Adipose tissue (tissue), 3 donors: Measurements from ENCODE around the gene CAPN12. TPM values are rescaled to one million over a fixed set of nuclear protein-coding genes. Genes with fewer than 3 reads are reported as not detected.

Experiments
- H3K27ac ChIP-seq: one replicate; pipeline ENCODE4 v1.5.1; 2013; ENCODE audit warnings: low read depth, low read length
- WGBS, 3 donors: extraction: QIAGEN DNeasy Blood & Tissue Kit; methylation state at CpG; one replicate each; pipeline ENCODE4 v1.1.7; 2013; 5-methylcytosine and 5-hydroxymethylcytosine counted together
- polyA plus RNA-seq, 3 donors: library from polyadenylated mRNA; stranded (reverse); fragments of 200-250 nt; gene quantifications; one replicate each; pipeline ENCODE4 v1.2.3, GENCODE V29; 2013
- donor health status: healthy with polysubstance abuse.
- donor health status: Bipolar disorder and iron deficiency.
- donor health status: healthy.

The CAPN12 gene
- polyA plus RNA-seq, 3 donors: 1.6 to 4.3 (median 3.1) TPM

GRCh38 chr19:38721496-38721895 lies 22.8 kb downstream of the CAPN12 start:
- WGBS, 3 donors: 88 to 94% (median 90%) methylated on average over 20 of the region's 20 CpGs
- H3K27ac ChIP-seq: no peak overlapping the region

DNA sequence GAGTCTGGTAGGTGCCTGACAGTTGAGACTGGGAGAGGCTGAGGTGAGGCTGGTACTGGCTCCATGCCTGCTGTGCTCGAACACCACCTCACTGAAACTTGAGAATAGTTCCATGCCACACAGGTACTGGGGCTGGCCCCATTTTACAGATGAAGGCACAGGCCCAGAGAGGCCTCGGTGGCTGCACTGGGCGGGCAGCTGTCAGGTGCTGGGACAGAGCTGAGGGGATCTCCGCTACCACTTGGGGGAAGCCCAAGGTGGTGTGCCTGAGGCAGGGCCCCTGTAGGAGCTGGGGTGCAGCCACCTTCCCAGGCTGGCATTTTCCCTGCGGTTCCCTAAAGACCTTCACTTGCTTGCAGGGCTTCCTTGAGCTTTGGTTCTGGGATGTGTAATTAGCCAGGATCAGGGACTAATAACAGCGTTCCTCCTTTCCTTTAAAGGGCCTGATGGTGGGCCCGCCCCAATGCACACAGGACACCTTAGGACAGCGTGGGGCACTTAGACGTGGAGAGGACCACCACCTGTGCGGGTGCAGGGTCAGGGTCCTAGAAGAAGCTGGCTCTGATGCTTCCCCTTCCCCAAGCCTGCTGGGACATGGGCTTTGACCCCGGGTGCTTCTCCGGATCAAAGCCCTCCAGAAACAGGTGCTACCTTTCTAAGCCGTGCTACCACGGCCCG lies 23.6 kb downstream of the CAPN12 start:
- no peak overlapping the region for H3K27ac ChIP-seq
- 93 to 96% (median 94%) methylated on average over 15 of the region's 15 CpGs for WGBS, 3 donors

DNA sequence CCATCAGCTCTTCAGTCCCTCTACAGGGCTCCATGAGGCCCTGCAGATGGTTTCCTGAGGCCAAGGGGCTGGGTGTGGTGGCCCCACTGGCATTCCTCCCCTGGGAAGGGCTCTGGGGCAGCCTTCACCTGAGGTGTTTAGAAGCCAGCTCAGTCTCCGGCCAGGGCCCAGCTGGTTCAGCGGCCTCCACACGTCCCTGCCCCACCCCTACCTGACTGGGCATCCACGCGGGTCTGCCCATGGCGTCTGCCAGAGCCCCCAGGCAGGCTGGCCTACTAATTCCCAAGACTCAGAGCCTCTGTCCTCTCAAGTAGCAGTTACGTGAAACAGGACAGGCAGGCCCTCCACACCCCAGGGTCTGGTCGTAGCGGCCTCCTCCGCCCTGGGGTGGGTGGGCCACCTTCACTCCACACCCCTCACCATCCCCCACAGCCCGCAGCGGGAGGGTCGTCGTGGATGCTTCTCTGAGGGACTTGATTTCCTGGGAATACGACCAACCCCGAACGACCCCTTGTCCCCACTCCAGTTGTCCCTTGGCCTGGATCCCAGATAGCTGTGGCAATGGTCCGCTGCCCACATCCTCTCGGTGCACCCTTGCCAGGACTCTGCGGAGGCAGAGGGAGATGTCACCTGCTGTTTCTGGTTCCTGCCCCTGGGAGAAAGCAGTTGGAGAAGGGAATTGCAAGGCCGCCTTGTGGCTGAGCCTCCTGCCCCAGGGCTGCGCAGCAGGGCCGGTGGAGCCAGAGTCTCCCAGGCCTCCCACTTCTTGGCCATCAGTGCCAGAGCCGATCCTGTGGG lies 24.3 kb downstream of the CAPN12 start:
- H3K27ac ChIP-seq: no peak overlapping the region
- WGBS, 3 donors: 69 to 78% (median 75%) methylated on average over 23 to 24 of the region's 24 CpGs

DNA sequence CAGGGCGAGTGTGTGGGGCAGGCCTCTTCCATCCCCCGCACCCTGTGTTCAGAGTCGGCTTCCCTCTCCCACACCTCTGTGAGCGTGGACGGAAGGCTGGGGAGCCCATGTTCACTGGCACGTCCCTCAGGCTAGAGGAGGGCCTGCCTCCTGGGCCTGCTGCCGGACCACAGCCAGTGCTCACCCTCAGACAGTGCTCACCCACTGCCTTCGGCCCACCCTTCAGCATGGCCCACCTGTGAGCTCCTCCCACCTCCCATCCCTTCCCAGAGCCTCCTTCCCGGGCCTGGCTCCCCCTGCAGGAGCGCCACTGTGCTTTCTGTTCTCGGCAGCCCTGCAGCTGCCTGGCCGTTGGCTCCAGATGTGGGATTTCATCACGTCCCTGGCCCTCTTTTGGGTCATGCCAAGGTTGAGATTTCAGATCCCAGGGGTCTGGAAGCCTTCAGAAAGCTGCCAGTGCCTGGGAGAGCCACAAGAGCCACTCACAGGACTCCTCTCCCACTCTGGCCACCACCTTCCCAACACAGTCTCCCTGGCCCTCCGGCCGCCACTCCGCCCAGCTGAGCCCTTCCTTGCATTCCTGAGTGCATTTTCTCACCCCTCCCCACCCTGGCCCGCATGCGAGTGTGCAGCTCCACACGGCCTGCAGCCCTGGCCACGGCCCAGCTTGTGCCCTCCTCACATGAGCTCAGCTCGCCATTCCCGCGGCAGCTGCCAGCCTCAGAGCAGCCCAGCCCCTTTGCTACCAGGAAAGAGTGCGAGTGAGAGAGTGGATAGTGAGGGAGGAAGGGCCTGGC lies 25.3 kb downstream of the CAPN12 start:
- H3K27ac ChIP-seq: no peak overlapping the region
- WGBS, 3 donors: 67 to 73% (median 72%) methylated on average over 24 of the region's 24 CpGs

DNA sequence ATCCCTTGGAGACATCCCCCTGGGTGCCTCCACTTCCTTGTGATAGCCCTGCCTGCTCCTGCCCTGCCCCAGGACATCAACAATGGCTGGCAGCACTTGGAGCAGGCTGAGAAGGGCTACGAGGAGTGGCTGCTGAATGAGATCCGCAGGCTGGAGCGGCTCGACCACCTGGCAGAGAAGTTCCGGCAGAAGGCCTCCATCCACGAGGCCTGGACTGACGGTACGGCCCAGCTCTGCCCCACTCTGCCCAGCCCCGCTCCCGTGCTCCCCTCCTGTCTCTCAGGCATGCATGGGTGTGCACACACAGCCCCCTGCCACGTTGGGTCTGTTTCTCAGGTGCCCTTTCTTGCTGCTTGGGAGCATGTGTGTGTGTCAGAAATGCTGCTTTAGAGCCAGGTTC lies 26.4 kb downstream of the CAPN12 start:
- no peak overlapping the region for H3K27ac ChIP-seq
- 93 to 96% (median 94%) methylated on average over 11 of the region's 11 CpGs for whole genome bisulfite sequencing, 3 donors

DNA sequence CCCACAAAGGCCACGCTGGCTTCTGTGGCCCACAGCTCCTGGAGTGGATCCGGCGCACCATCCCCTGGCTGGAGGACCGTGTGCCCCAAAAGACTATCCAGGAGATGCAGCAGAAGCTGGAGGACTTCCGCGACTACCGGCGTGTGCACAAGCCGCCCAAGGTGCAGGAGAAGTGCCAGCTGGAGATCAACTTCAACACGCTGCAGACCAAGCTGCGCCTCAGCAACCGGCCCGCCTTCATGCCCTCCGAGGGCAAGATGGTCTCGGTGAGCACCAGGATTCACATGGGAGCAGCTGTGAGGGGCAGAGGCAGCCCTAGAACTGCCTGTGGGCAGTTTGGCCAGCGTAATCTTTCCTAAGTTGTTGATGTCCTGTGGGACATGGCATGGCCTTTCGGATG lies 27.2 kb downstream of the CAPN12 start:
- H3K27ac ChIP-seq: no peak overlapping the region
- 95 to 97% (median 96%) methylated on average over 17 of the region's 17 CpGs for WGBS, 3 donors

DNA sequence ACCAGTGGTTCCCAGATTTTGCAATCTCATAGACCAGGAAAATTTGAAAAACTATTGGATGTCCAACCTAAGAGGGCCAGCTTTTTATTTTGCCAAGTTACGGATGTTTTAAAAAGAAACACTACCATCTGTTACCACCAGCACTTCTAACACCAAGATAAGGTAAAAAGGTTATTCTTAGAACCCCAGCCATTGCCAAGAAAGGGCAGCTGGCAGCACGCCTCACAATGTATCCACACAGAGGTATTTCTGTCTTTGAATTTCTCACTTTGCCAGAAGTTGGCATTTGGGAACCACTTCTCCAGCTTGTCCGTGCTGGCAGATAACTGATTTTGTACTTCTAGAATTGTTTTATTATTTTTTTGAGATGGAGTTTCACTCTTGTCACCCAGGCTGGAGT lies 28.7 kb downstream of the CAPN12 start:
- no peak overlapping the region for H3K27ac ChIP-seq
- 28 to 83% (median 82%) methylated on average over 3 of the region's 3 CpGs for WGBS, 3 donors

- H3K27ac ChIP-seq: no peak overlapping the region
- WGBS, 3 donors: 44 to 88% (median 83%) methylated on average over 14 of the region's 14 CpGs
Observed at GRCh38 chr19:38714354-38714778, 29.9 kb downstream of the CAPN12 start.

GRCh38 chr19:38713865-38714264 lies 30.4 kb downstream of the CAPN12 start:
- WGBS, 3 donors: 85 to 91% (median 89%) methylated on average over 14 of the region's 14 CpGs
- H3K27ac ChIP-seq: no peak overlapping the region

GRCh38 chr19:38713227-38713649 lies 31.0 kb downstream of the CAPN12 start:
- H3K27ac ChIP-seq: no peak overlapping the region
- WGBS, 3 donors: 34 to 65% (median 42%) methylated on average over 17 to 19 of the region's 19 CpGs

GRCh38 chr19:38712161-38712748 lies 32.0 kb downstream of the CAPN12 start:
- no peak overlapping the region for H3K27ac ChIP-seq
- 83 to 92% (median 85%) methylated on average over 15 of the region's 15 CpGs for WGBS, 3 donors

DNA sequence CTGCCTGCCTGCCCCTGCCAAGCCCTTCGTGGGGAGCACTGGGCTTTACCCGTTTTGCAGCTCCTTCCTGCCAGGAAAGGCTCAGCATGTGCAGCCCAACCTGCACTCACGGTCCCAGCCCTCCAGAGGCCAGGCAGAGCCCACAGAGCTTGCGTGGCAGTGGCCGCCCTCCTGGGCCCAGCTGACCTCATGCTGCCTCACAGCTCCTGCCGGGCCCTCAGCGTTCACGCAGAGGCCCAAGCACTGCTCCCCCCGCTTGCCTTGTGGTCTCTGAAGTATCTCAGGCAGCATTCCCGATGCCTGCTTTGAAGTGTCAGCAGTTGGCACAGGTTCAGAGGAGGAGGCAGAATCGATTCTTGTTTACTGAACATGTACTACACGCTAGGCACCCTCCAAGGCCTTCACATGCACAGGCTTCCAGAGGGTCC lies 32.5 kb downstream of the CAPN12 start:
- H3K27ac ChIP-seq: peak overlapping the region; percentile 1
- WGBS, 3 donors: 30 to 58% (median 49%) methylated on average over 12 of the region's 12 CpGs

GRCh38 chr19:38710928-38711725 lies 33.1 kb downstream of the CAPN12 start:
- no peak overlapping the region for H3K27ac ChIP-seq
- WGBS, 3 donors: 69 to 80% (median 77%) methylated on average over 25 of the region's 25 CpGs

- H3K27ac ChIP-seq: no peak overlapping the region
- WGBS, 3 donors: 80 to 84% (median 82%) methylated on average over 2 of the region's 2 CpGs
Observed at GRCh38 chr19:38710416-38710702, 33.9 kb downstream of the CAPN12 start.

GRCh38 chr19:38709671-38710415 lies 34.4 kb downstream of the CAPN12 start:
- WGBS, 3 donors: 66 to 77% (median 73%) methylated on average over 27 of the region's 27 CpGs

GRCh38 chr19:38709119-38709518 lies 35.2 kb downstream of the CAPN12 start:
- H3K27ac ChIP-seq: no peak overlapping the region
- 91 to 92% (median 92%) methylated on average over 10 of the region's 10 CpGs for WGBS, 3 donors

More at GRCh38 chr19:38709671-38710415, 34.4 kb downstream of the CAPN12 start:
- H3K27ac ChIP-seq: no peak overlapping the region

DNA sequence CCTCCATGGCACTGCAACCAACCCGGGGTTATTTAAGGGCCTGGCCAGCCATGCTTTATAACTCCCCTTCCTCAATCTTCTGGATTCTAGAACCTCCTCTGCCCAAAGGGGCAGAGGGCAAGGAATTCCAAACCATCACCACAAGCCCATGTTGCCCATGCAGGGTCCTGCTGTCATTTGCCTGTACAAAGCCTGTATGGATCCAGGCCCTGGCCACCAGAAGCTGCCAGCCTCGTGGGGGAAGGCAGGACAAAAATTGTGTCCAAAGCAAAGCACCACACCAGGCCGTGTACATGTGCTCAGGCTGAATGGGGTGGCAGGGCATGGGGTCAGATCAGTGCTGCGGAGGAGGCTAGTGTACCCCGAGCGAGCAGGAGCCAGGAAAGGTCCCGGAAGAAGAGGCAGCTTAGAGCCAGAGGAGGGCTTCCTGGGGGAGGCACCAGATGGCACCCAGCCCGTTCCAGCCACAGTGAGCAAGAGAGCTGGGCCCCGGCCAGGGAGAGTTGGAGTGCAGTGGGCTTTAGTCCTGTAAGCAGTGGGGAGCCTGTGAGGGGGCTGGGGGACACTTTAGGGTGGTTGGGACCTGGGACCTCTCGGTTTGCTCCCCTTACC lies 35.8 kb downstream of the CAPN12 start:
- no peak overlapping the region for H3K27ac ChIP-seq
- 78 to 91% (median 81%) methylated on average over 10 of the region's 10 CpGs for WGBS, 3 donors
